Hematopoietic multipotent progenitor cell treated with erythropoietin and hydrocortisone succinate and interleukin-3 and kit ligand, for 15 days (in vitro differentiated cells): ENCODE results near the gene GORASP2.
"Not testable (repeated sequence)": the region's sequence is repeated elsewhere in the genome, so short reads cannot be mapped to it uniquely, and the experiment has no call there.

ENCODE experiments used
- DNase-seq: peaks from one replicate; pipeline ENCODE4 v3.0.0-alpha.2; 2015; ENCODE audit warnings: low spot score

GORASP2 gene

GRCh38 chr2:170928824-170929685, at the start of gene GORASP2:
Gene GORASP2 (plus strand): TSS chr2:170929253. CDS start chr2:170929341, 88 bp downstream.
- DNase-seq, result peak; percentile 97

DNA sequence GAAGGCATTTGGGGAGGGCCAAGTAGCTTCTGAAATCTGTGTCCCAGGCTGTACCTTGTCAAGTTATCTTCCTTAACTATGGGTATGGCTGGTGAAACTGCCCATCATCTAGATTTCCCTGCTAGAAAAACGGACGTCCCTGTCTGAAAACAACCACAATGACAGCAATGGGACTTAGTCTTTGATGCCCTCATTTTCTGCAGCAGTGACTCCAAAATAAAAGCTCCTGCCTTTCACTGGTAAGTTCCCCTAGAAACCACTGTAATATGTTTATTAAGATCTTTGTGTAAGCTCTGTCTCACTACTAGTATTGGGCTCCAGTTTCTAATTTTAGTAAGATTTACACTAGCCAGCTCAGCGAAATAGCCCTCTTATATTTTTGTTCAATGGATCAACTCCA, 47.2 kb upstream of the GORASP2 start:
- no peak for DNase-seq

DNA sequence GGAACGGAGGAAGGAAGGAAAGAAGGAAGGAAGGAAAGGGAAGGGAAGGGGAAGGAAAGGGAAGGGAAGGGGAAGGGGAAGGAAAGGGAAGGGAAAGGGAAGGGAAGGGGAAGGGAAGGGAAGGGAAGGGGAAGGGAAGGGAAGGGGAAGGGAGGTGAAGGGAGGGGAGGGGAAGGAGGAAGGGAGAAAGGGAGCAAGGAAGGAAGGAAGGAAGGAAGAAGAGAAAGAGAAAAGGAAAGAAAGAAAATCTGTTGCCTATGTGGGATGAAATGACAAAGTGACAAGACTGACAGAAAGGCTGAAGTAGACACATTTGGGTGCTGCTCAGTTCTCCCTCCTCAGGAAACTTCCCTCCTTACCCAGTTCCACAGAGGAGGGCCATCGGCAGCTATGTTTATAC, 46.3 kb upstream of the GORASP2 start:
- no peak for DNase-seq

DNA sequence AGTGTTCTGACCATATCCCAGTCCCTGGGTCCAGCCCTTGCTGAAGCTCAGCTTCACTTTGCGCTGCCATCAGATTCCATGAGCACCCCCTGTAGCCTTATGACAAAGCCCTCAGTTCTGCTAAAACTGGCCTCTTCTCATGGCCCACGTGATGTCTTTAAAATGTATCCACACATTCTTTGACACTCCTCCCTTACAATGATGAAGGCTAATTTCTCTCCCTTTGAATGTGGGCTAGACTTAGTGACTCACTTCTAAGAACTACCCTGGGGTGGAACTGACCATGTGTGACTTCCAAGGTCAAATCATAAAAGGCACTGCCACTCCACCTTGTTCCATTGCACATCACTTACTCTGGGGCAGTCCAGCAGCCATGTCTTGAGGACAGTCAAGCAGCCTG, 45.4 kb upstream of the GORASP2 start:
- no peak for DNase-seq

- no peak for DNase-seq
Observed at GRCh38 chr2:170885130-170885791, 43.8 kb upstream of the GORASP2 start.

- no peak for DNase-seq
Observed at GRCh38 chr2:170886386-170886785, 42.7 kb upstream of the GORASP2 start.

- no peak for DNase-seq
Observed at GRCh38 chr2:170887496-170887895, 41.6 kb upstream of the GORASP2 start.

- DNase-seq, result no peak
Observed at GRCh38 chr2:170887896-170888295, 41.2 kb upstream of the GORASP2 start.

DNA sequence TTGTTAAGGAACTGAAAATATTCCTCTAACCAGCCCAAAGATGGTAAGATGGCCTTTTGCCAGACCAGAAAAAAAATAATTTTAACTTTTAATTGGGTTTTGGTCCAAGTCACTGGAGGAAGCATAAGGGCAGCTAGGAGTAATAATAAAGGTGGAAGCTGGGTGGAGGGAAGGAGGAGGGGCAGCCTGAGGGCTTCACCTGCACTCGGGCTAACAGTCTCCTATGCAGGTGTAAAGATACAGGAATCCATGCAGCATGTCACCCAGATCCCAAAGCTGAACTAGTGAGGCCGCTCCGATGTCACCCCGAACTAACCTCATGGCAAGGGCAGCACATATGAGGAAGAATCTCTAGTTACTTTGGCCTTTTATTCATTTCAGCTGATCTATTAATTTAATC, 37.2 kb upstream of the GORASP2 start:
- DNase-seq, result no peak

DNA sequence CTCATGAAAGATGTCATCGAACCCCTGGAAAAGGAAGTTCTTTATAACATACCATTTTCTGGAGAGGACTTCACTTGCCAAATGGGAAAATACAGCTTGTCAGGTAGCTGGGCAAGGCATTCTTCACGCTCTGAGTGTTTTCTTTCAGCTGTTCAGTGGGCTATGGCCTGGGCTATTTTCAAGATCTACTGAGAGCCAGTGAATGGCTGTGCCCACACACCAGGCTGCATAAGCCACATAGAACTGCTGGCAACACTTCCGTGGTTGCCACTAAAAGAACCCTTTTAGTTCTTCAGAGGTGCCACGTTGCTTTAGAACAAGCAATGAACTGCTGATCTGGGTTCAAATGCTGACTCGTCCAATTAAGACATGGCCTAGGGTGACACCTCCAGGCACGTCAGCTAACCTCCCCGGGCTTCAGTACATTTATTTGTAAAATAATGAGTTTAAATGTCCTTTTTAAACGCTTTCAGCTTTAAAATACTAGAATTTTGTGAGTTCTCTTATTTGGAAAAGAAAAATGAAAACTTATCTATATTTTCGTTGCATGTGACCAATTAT, 36.6 kb upstream of the GORASP2 start:
- DNase-seq, result no peak

GRCh38 chr2:170895023-170895757, 33.9 kb upstream of the GORASP2 start:
- no peak for DNase-seq

- DNase-seq, result no peak
Observed at GRCh38 chr2:170896622-170897021, 32.4 kb upstream of the GORASP2 start.

- DNase-seq, result no peak
Observed at GRCh38 chr2:170897108-170897507, 31.9 kb upstream of the GORASP2 start.

- DNase-seq, result no peak
Observed at GRCh38 chr2:170905864-170906263, 23.2 kb upstream of the GORASP2 start.

GRCh38 chr2:170911314-170911889, 17.7 kb upstream of the GORASP2 start:
- DNase-seq, result no peak

DNA sequence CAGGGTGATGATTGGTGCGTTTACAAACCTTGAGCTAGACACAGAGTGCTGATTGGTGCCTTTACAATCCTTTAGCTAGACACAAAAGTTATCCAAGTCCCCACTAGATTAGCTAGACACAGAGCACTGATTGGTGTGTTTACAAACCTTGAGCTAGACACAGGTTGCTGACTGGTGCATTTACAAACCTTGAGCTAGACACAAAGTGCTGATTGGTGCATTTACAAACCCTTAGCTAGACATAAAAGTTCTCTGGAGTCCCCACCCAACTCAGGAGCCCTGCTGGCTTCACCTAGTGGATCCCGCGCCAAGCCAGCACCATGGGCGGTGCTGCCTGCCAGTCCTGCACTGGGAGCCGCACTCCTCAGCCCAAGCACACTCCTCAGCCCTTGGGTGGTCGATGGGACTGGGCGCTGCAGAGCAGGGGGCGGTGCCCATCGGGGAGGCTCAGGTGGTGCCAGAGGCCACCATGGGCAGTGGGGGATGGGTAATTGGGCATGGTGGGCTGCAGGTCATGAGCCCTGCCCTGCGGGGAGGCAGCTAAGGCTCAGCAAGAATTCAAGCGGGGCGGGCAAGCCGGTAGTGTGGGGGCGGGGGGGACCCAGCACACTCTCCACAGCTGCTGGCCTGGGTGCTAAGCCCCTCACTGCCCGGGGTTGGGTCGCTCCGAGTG, 13.9 kb upstream of the GORASP2 start:
- DNase-seq, result not testable (repeated sequence)

DNA sequence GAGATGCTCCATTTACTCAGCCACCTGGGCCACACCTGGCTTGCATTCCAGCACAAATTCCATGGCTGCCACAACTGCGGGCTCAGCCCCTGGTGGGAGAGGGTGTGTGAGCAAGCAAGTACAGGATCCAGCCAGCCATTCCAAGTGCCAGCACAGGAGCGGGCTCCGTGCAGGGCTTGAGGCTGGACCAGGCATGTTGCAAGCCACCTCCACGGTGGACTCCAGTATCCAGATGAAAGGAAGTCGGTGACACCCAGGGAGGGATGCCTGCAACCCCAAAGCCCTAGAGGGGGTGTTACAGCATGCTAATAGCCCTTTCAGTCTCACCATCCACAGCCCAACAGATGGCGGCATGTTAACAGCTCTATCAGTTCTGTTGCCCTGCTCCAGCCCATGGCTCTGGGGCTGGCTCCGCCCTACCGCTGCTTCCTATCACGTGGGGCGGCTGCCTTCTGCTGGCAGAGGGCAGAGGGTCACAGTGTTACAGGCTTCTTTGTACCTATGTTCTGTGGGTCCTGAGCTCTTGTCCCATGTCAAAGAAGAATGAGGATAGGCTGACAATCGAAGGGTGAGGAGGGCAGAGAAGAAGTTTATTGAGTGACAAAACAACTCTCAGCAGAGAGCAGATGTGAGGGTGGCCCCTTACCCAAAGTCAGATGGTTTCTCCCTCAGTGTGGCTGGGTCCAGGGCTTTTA, 11.7 kb upstream of the GORASP2 start:
- no peak for DNase-seq

DNA sequence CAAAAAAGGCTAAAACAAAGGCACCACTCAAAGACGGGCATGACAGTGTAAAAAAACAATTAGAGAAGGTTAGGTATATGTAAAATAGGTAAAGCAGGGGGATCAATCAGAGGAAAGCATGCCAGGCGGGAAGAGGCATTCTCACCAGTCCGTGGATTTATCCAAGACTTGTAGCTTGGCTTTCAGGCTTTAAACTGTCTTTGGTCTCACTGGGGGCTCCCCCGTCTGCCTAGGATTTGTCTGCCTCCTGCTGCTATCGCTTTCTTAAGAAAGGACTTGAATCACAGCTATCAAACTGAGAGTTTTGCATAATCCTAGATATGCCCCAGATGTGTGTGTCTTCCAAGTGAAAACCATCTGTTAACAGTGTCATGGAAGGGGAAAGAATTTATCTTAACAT, 11.1 kb upstream of the GORASP2 start:
- no peak for DNase-seq

GRCh38 chr2:170921873-170922272, 7.2 kb upstream of the GORASP2 start:
- DNase-seq, result not testable (repeated sequence)

- DNase-seq, result no peak
Observed at GRCh38 chr2:170922634-170923494, 6.2 kb upstream of the GORASP2 start.
